Skin epidermis (tissue), 12 donors: ENCODE results near the gene CFAP99.
"Not testable (repeated sequence)": the region's sequence is repeated elsewhere in the genome, so short reads cannot be mapped to it uniquely, and the experiment has no call there.

ENCODE experiments used
- H3K27ac ChIP-seq, 21 experiments: fragments of 200-600 bp; sonication (generic) in 11 of 21; one replicate each; pipeline ENCODE4 v1.5.0; 2020; ENCODE audit warnings: mild to moderate bottlenecking in 3 of 21, inconsistent platforms in 2 of 21, moderate library complexity in 2 of 21
- H3K4me3 ChIP-seq, 7 experiments: fragments of 200-600 bp; sonication (generic) in 2 of 7; one replicate each; pipeline ENCODE4 v1.5.0; 2020; ENCODE audit warnings: inconsistent platforms in 2 of 7, mild to moderate bottlenecking in 2 of 7, moderate library complexity in 1 of 7

CFAP99 gene

DNA sequence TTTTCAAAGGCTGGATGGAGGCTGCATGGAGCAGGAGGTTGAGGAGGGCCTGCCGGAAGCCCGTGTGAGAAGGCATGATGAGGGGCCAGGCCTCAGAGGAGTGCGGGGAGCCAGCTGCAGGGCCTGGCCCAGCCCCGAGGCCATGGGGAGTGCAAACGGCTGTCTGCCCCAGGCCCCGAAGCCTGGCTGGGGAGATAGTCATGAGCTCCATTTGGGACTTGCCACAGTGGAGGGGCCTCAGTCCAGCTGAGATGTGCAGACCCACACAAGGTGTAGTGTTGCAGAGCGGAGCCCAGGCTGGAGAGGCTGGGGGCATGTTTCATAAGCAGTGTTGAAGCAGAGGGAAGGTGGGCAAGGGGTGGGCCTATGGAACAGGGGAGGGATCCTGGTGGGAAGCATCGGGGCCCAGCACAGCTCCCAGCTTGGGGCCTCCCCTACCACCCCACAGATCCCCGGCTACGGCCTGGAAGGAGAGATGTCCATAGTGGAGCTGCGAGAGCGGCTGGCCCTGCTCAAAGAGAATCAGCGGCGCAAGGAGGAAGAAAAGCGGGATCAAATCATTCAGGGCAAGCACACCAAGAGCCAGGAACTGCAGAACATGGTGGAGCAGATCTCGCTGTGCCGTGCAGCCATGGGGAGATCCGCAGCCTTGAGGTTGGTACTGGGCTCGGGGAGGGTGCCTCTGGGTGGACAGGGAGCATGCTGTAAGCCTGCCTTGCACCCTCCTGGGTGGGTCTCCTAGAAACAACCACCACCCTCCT is 41.0 kb downstream of the CFAP99 start:
- no peak overlapping the region for H3K27ac ChIP-seq
- H3K4me3 ChIP-seq = no peak overlapping the region

- H3K4me3 ChIP-seq = no peak overlapping the region
- no peak overlapping the region for H3K27ac ChIP-seq
Observed at GRCh38 chr4:2461246-2461960, 42.6 kb downstream of the CFAP99 start.

GRCh38 chr4:2462218-2462991 is 43.6 kb downstream of the CFAP99 start:
- H3K4me3 ChIP-seq = peak overlapping the region; percentile 26 to 55 (median 47)
- peak overlapping the region in 6 of 21 experiments; percentile 1 to 72 (median 22) for H3K27ac ChIP-seq

GRCh38 chr4:2462992-2463762 is 44.4 kb downstream of the CFAP99 start:
- H3K4me3 ChIP-seq = peak overlapping the region; percentile 26 to 55 (median 47)
- H3K27ac ChIP-seq = peak overlapping the region in 5 of 21 experiments; percentile 1 to 72 (median 18)

- H3K27ac ChIP-seq = no peak overlapping the region
Observed at GRCh38 chr4:2465032-2465431, 46.3 kb downstream of the CFAP99 start.

GRCh38 chr4:2465544-2465943 is 46.8 kb downstream of the CFAP99 start:
- H3K27ac ChIP-seq, H3K4me3 ChIP-seq: not testable (repeated sequence)

More at GRCh38 chr4:2465032-2465431, 46.3 kb downstream of the CFAP99 start:
- H3K4me3 ChIP-seq = no peak overlapping the region

GRCh38 chr4:2468456-2469191 is 49.9 kb downstream of the CFAP99 start, which contains the start of gene RNF4:
TSS of gene RNF4 (plus strand) at chr4:2469106. CDS start at chr4:2490494, 21,388 bp downstream.
- H3K4me3 ChIP-seq = peak within 1 kb of the TSS; percentile 63 to 100 (median 91)
- H3K27ac ChIP-seq = peak within 1 kb of the TSS; percentile 80 to 99 (median 93)

GRCh38 chr4:2469192-2469984 is 50.6 kb downstream of the CFAP99 start:
- H3K27ac ChIP-seq = peak overlapping the region; percentile 80 to 99 (median 93)
- H3K4me3 ChIP-seq = peak overlapping the region; percentile 63 to 100 (median 91)

GRCh38 chr4:2470791-2471190 is 52.0 kb downstream of the CFAP99 start:
- peak overlapping the region in 2 of 7 experiments; percentile 67 to 99 for H3K4me3 ChIP-seq
- H3K27ac ChIP-seq = peak overlapping the region in 2 of 21 experiments; percentile 94 to 97

GRCh38 chr4:2472187-2472586 is 53.4 kb downstream of the CFAP99 start:
- Histone ChIP-seq H3K4me3 (no peak overlapping the region), H3K27ac (no peak overlapping the region)

DNA sequence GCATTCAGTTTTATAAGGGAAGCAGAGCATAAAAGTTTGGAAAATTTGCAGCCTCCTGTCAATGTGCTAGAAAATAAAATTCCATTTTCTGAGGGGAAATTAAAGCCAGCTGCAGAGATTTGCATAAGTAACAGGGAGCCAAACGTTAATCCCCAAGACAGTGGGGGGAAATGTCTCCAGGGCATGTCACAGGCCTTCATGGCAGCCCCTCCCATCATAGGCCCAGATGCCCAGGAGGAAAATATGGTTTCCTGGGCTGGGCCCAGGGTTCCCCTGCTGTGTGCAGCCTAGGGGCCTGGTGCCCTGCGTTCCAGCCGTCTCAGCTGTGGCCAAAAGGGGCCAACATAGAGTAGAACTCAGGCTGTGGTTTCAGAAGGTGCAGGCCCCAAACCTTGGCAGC is 59.5 kb downstream of the CFAP99 start:
- Histone ChIP-seq H3K27ac (peak overlapping the region in 2 of 21 experiments; percentile 12 to 39), H3K4me3 (no peak overlapping the region)

GRCh38 chr4:2480649-2481048 is 61.9 kb downstream of the CFAP99 start:
- Histone ChIP-seq H3K4me3 (no peak overlapping the region), H3K27ac (no peak overlapping the region)

- H3K27ac ChIP-seq = peak overlapping the region in 15 of 21 experiments; percentile 1 to 70 (median 60)
Observed at GRCh38 chr4:2482192-2482591, 63.4 kb downstream of the CFAP99 start.

GRCh38 chr4:2482693-2483092 is 63.9 kb downstream of the CFAP99 start:
- Histone ChIP-seq H3K4me3 (no peak overlapping the region), H3K27ac (peak overlapping the region in 14 of 21 experiments; percentile 1 to 70 (median 60))

More at GRCh38 chr4:2482192-2482591, 63.4 kb downstream of the CFAP99 start:
- no peak overlapping the region for H3K4me3 ChIP-seq

DNA sequence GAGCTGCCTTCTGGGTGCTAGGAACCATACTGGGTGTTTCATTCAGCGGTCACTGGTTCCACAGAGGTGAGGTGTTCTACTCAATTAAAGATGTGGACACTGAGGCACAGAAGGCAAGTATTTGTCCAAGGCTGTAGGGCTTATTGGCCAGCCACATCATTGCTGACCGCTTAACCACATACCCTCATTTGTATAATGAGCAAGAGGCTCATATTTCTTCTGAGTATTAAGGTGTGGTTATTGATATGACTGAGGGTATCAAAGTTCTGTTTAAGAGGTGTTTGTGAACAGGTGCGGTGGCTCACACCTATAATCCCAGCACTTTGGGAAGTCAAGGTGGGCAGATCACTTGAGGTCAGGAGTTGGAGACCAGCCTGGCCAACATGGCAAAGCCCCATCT is 64.5 kb downstream of the CFAP99 start:
- Histone ChIP-seq H3K27ac (peak overlapping the region in 8 of 21 experiments; percentile 13 to 66 (median 60)), H3K4me3 (no peak overlapping the region)

DNA sequence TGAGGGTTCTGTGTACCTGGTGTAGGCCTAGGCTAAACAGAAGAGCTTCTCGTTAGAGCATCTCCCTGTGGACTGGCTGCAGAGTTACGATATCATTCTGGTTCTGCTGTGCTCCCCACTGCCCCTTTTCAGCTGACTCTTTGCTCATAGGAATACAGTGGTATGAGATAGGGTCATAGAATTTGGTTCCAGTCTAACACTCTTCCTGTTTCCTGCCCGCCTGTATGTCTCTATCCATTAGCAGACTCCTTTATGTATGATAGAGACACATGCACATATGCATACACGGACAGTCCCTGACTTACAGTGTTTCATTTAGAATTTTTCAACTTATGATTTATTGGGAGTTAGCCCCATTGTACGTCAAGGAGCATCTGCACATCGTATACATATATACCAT is 65.4 kb downstream of the CFAP99 start:
- peak overlapping the region in 4 of 21 experiments; percentile 10 to 74 (median 39) for H3K27ac ChIP-seq
- no peak overlapping the region for H3K4me3 ChIP-seq

DNA sequence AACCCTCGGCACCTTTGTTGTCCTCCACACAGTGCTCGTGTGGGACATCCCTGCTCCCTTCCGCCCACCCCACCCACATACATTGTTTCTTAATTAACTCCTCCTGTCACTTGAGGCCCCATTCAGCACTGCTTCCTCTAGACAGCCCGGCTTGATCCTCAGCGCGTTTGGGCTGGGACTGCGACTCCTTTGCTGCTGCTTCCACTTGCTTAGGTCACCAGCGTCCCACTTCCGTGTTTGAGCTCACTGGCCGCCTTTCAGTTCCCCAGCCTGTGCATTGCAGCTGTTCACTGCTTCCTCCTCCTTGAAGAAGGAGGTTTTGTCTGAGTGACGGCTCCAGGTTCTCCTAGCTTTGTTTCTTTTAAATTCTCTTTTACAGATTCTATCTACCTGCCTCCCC is 66.2 kb downstream of the CFAP99 start:
- Histone ChIP-seq H3K27ac (peak overlapping the region in 18 of 21 experiments; percentile 0 to 74 (median 50)), H3K4me3 (no peak overlapping the region)

DNA sequence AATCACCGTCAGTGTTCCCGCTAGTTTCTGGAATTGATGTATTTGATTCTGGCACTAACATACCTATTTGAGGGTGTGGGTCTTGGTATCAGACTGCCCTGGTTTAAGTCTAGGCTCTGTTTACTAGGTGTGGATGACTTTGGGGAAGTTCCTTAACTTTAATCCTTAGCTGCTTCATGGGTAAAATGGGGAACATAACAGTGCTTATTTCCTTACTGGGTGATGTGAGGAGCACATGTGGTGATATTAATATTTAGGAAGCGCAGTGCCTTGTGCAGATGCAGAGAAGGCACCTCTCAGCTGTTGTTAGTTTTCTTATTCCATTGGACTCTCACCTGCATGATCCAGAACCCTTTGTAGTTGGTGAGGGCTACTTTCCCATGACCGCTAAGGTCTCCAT is 67.2 kb downstream of the CFAP99 start:
- Histone ChIP-seq H3K4me3 (no peak overlapping the region), H3K27ac (peak overlapping the region in 9 of 21 experiments; percentile 30 to 74 (median 45))
